SU-DHL-6 (cell line): ENCODE data around the gene KIRREL1.

Experiments used
- H2AFZ ChIP-seq: fragments of 200-600 bp; sonication (generic); 2 replicates; pipeline ENCODE4 v1.6.1; 2014; ENCODE audit warnings: low read depth, mild to moderate bottlenecking, moderate library complexity, mixed read lengths, antibody characterized with exemption, low read length; ENCODE audit not compliant: severe bottlenecking
- H3F3A ChIP-seq: fragments of 200-600 bp; shearing (Covaris generic); 2 replicates; pipeline ENCODE4 v1.6.0; 2016; ENCODE audit warnings: antibody characterized with exemption, mild to moderate bottlenecking; ENCODE audit not compliant: insufficient read depth
- H3K27ac ChIP-seq: fragments of 200-600 bp; sonication (generic); 2 replicates; pipeline ENCODE4 v1.5.1; 2016; ENCODE audit warnings: low read depth, mild to moderate bottlenecking, low read length, moderate library complexity, mixed read lengths
- H3K27me3 ChIP-seq: fragments of 200-600 bp; sonication (generic), shearing (Covaris generic); 2 replicates; pipeline ENCODE4 v1.6.0; 2014; ENCODE audit warnings: mild to moderate bottlenecking, low read length
- H3K36me3 ChIP-seq: fragments of 200-600 bp; sonication (generic); 2 replicates; pipeline ENCODE4 v1.6.1; 2014; ENCODE audit warnings: mild to moderate bottlenecking, low read length, mixed read lengths
- H3K4me2 ChIP-seq: fragments of 300-600, 200-600 bp; shearing (Covaris generic), sonication (generic); 2 replicates; pipeline ENCODE4 v1.6.0; 2014; ENCODE audit warnings: low read length, low read depth, mild to moderate bottlenecking; ENCODE audit not compliant: poor library complexity, severe bottlenecking
- H3K4me3 ChIP-seq: fragments of 200-600 bp; sonication (generic); 2 replicates; pipeline ENCODE4 v1.5.1; 2014; ENCODE audit warnings: antibody characterized with exemption, low read length, mild to moderate bottlenecking, mixed read lengths; ENCODE audit not compliant: insufficient read depth, poor library complexity, severe bottlenecking
- H3K79me2 ChIP-seq: fragments of 200-600 bp; sonication (generic); 2 replicates; pipeline ENCODE4 v1.6.1; 2014; ENCODE audit warnings: mild to moderate bottlenecking, low read length, moderate library complexity; ENCODE audit not compliant: insufficient read depth
- H3K9ac ChIP-seq: fragments of 200-600 bp; sonication (generic); 2 replicates; pipeline ENCODE4 v1.7.0; 2014; ENCODE audit warnings: mild to moderate bottlenecking, low read length
- H3K9me2 ChIP-seq: fragments of 200-600 bp; sonication (generic); replicated peaks from 2 replicates; pipeline ENCODE4 v1.6.1; 2014; ENCODE audit warnings: low read length; ENCODE audit not compliant: insufficient read depth
- H3K9me3 ChIP-seq: fragments of 200-600 bp; sonication (generic); 2 replicates; pipeline ENCODE4 v1.6.1; 2014; ENCODE audit warnings: low read length, mixed read lengths; ENCODE audit not compliant: insufficient read depth
- H4K20me1 ChIP-seq: fragments of 200-600 bp; sonication (generic); 2 replicates; pipeline ENCODE4 v1.6.1; 2014; ENCODE audit warnings: low read depth, mild to moderate bottlenecking, antibody characterized with exemption, low read length, moderate library complexity, mixed read lengths
- CTCF ChIP-seq: fragments of 200-600 bp; sonication (generic); IDR thresholded peaks from one replicate; pipeline ENCODE4 v1.5.1; 2017; ENCODE audit warnings: antibody characterized with exemption, mild to moderate bottlenecking, low read length, moderate library complexity; ENCODE audit not compliant: insufficient read depth, poor library complexity, severe bottlenecking
- EZH2phosphoT487 ChIP-seq: fragments of 200-600 bp; sonication (generic), shearing (Covaris generic); conservative IDR thresholded peaks from 2 replicates; pipeline ENCODE4 v1.6.1; 2018; ENCODE audit warnings: mild to moderate bottlenecking, antibody characterized with exemption, low read length, moderate library complexity, mixed read lengths

KIRREL1 gene

GRCh38 chr1:158026651-158027050, 33.2 kb downstream of the KIRREL1 start:
- H4K20me1 ChIP-seq, result no peaks in the 10 kb centered on the region
- no peaks in the 10 kb centered on the region for H3K9me3 ChIP-seq
- no peak overlapping the region for H3K4me2 ChIP-seq
- H3K36me3 ChIP-seq, result no peaks in the 10 kb centered on the region
- H3K27ac ChIP-seq, result no peak overlapping the region
- no peak overlapping the region for H3K4me3 ChIP-seq
- no peaks in the 10 kb centered on the region for H3K9me2 ChIP-seq
- H3F3A ChIP-seq, result no peaks in the 10 kb centered on the region
- no peaks in the 10 kb centered on the region for H3K79me2 ChIP-seq
- H3K9ac ChIP-seq, result no peak overlapping the region
- no peaks in the 10 kb centered on the region for H3K27me3 ChIP-seq
- TF ChIP-seq EZH2phosphoT487 (no peak), CTCF (no peak)
- no peak overlapping the region for H2AFZ ChIP-seq

DNA sequence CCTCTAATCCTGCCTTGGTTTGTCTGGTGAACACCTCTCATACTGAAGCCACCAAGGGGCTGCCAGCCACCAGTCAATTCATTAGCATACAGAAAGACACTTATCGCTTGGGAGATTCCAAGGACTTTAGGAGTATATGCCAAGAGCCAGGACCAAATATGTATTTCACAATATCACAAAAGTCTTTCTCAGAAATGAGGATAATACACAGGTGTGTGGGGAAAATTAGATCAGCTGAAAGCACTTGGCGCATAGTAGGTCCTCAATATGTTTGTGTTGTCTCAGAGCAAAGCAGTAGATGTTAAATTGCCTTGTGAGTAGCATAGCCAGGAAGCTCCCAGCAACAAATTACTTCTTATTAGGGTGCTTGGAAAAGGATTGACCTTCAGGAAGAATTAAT, 34.1 kb downstream of the KIRREL1 start:
- Histone ChIP-seq H4K20me1 (no peaks in the 10 kb centered on the region), H3K4me2 (no peak overlapping the region), H3K9me2 (no peaks in the 10 kb centered on the region), H3K36me3 (no peaks in the 10 kb centered on the region), H3K9ac (no peak overlapping the region), H2AFZ (no peak overlapping the region), H3K4me3 (no peak overlapping the region), H3K27me3 (no peaks in the 10 kb centered on the region), H3K9me3 (no peaks in the 10 kb centered on the region), H3F3A (no peaks in the 10 kb centered on the region), H3K27ac (no peak overlapping the region), H3K79me2 (no peaks in the 10 kb centered on the region)
- TF ChIP-seq EZH2phosphoT487 (no peak), CTCF (no peak)

DNA sequence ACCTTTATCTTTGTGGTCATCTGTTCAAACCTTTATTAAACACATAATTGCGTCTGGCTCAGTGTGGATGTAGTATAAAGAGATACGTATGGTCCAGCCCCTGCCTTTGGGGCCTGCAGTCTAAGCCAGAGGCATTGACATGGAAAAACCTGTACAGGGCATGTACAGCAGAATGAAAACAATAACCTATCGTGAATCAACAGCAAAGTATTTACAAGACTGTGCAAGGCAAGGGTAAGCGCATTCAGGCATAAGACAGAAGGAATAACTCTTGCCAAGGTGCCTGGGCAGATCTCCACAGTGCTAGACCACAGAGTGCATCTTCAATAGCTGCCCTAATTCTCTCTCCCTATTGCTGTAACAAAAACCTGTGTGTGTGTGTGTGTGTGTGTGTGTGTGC, 35.5 kb downstream of the KIRREL1 start:
- Histone ChIP-seq H3K9me2 (no peaks in the 10 kb centered on the region), H4K20me1 (no peaks in the 10 kb centered on the region), H3K36me3 (no peaks in the 10 kb centered on the region), H3K9ac (no peak overlapping the region), H3K27me3 (no peaks in the 10 kb centered on the region), H3K4me3 (no peak overlapping the region), H3F3A (no peaks in the 10 kb centered on the region), H3K4me2 (no peak overlapping the region), H3K79me2 (no peaks in the 10 kb centered on the region), H3K9me3 (no peaks in the 10 kb centered on the region), H3K27ac (no peak overlapping the region), H2AFZ (no peak overlapping the region)
- TF ChIP-seq CTCF, result no peak
- TF ChIP-seq EZH2phosphoT487, result no peak

DNA sequence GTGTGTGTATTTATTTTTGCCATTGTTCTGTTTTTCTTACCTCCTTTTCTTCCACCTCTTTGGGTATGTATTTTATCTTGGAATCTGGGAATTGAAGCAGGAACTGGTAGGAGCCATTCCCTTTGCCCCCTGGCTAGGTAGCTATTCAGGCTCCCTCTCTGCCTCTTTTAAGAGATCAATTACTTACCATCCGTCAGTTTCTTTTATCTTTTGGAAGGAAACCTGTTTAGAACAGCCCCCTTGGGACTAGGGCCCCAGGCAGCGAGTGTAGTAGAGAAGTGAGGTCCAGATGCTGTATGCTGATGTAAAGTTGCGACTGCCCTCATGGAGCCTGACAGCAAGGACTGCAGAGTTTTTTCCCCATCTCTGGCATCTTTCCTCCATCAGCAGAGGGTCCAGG, 41.6 kb downstream of the KIRREL1 start:
- no peak for TF ChIP-seq EZH2phosphoT487
- no peak for TF ChIP-seq CTCF
- H3F3A ChIP-seq, result no peaks in the 10 kb centered on the region

More for the DNA sequence above, 41.6 kb downstream of the KIRREL1 start:
- no peak overlapping the region for H2AFZ ChIP-seq
- H3K9me2 ChIP-seq, result no peaks in the 10 kb centered on the region
- no peak overlapping the region for H3K4me3 ChIP-seq
- H3K9me3 ChIP-seq, result no peaks in the 10 kb centered on the region
- no peak overlapping the region for H3K4me2 ChIP-seq
- no peaks in the 10 kb centered on the region for H3K36me3 ChIP-seq
- no peak overlapping the region for H3K9ac ChIP-seq
- no peaks in the 10 kb centered on the region for H4K20me1 ChIP-seq
- no peaks in the 10 kb centered on the region for H3K27me3 ChIP-seq
- H3K79me2 ChIP-seq, result no peaks in the 10 kb centered on the region
- H3K27ac ChIP-seq, result no peak overlapping the region
